Adrenal gland (tissue), 5 donors: Measurements from ENCODE around the gene STARD8.

ENCODE experiments used
- CTCF ChIP-seq, 6 experiments: fragments of 450-650 bp in 4 of 6; fragments of 200-600 bp in 2 of 6; sonication (generic) in 1 of 6; IDR thresholded peaks; 1 replicate in 5 of 6; 2 replicates in 1 of 6; pipeline versions ENCODE4 v1.5.1 to v1.8.0; 2016 to 2021; ENCODE audit warnings: antibody characterized with exemption in 6 of 6, mild to moderate bottlenecking in 2 of 6, moderate library complexity in 1 of 6
- POLR2A ChIP-seq, 2 donors: fragments of 450-650 bp; IDR thresholded peaks; one replicate each; pipeline ENCODE4 v1.6.1; 2017; ENCODE audit warnings: antibody characterized with exemption in 2 of 2, mild to moderate bottlenecking in 2 of 2, moderate library complexity in 1 of 2
- donor health status: DM: no; HTN: no; CAD: no.

- TF ChIP-seq CTCF (IDR thresholded peaks at IDR 0.05): no peak
- TF ChIP-seq POLR2A (IDR thresholded peaks at IDR 0.05): no peak
Observed at GRCh38 chrX:68685685-68686084, 38.2 kb downstream of the STARD8 start.
